ENCODE data around the gene BRMS1.

DNA sequence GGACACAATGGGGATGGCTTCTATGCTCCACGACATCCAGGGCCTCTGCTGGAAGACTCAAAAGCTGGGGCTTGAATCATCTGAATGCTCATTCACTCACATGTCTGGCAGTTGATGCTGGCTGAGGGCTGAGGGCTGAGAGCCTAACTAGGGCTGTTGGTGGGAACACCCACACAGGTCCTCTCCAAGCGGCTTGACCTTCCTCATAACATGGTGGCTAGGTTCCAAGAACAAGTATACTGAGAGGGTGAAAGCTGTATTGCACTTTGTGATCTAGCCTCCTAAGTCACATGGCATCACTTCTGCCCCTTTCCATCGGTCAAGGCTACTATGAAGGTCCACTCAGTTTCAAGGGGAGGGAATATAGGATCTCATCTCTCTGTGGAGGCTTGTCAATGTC, 45.7 kb downstream of the BRMS1 start:
- no peak for TF ChIP-seq EZH2 (IDR thresholded peaks at IDR 0.05; ENCODE audit: borderline replicate concordance, control insufficient read depth, low read depth, low read length)
- no peak for TF ChIP-seq CBFB (IDR thresholded peaks at IDR 0.05; ENCODE audit: low read depth)
- no peak for TF ChIP-seq POLR2AphosphoS5 (IDR thresholded peaks at IDR 0.05; ENCODE audit: low read length)
- no peak for TF ChIP-seq NFYA (IDR thresholded peaks at IDR 0.05; ENCODE audit: borderline replicate concordance, low read depth, low read length)
- TF ChIP-seq, protein P1, sequence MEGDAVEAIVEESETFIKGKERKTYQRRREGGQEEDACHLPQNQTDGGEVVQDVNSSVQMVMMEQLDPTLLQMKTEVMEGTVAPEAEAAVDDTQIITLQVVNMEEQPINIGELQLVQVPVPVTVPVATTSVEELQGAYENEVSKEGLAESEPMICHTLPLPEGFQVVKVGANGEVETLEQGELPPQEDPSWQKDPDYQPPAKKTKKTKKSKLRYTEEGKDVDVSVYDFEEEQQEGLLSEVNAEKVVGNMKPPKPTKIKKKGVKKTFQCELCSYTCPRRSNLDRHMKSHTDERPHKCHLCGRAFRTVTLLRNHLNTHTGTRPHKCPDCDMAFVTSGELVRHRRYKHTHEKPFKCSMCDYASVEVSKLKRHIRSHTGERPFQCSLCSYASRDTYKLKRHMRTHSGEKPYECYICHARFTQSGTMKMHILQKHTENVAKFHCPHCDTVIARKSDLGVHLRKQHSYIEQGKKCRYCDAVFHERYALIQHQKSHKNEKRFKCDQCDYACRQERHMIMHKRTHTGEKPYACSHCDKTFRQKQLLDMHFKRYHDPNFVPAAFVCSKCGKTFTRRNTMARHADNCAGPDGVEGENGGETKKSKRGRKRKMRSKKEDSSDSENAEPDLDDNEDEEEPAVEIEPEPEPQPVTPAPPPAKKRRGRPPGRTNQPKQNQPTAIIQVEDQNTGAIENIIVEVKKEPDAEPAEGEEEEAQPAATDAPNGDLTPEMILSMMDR (IDR thresholded peaks at IDR 0.05 in 2 of 3, conservative IDR thresholded peaks at IDR 0.05 in 1 of 3; ENCODE audit: control insufficient read depth in 2 of 3, extremely low read depth in 1 of 3, insufficient read depth in 1 of 3, low read depth in 3 of 3, low read length in 3 of 3) = no peak
- TF ChIP-seq, protein P2, sequence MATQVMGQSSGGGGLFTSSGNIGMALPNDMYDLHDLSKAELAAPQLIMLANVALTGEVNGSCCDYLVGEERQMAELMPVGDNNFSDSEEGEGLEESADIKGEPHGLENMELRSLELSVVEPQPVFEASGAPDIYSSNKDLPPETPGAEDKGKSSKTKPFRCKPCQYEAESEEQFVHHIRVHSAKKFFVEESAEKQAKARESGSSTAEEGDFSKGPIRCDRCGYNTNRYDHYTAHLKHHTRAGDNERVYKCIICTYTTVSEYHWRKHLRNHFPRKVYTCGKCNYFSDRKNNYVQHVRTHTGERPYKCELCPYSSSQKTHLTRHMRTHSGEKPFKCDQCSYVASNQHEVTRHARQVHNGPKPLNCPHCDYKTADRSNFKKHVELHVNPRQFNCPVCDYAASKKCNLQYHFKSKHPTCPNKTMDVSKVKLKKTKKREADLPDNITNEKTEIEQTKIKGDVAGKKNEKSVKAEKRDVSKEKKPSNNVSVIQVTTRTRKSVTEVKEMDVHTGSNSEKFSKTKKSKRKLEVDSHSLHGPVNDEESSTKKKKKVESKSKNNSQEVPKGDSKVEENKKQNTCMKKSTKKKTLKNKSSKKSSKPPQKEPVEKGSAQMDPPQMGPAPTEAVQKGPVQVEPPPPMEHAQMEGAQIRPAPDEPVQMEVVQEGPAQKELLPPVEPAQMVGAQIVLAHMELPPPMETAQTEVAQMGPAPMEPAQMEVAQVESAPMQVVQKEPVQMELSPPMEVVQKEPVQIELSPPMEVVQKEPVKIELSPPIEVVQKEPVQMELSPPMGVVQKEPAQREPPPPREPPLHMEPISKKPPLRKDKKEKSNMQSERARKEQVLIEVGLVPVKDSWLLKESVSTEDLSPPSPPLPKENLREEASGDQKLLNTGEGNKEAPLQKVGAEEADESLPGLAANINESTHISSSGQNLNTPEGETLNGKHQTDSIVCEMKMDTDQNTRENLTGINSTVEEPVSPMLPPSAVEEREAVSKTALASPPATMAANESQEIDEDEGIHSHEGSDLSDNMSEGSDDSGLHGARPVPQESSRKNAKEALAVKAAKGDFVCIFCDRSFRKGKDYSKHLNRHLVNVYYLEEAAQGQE (IDR thresholded peaks at IDR 0.05; ENCODE audit: low read depth, low read length) = no peak
- no peak for TF ChIP-seq POLR2A (IDR thresholded peaks at IDR 0.05; ENCODE audit: low read depth, low read length)
- no peak for TF ChIP-seq EGR1 (IDR thresholded peaks at IDR 0.05; ENCODE audit: borderline replicate concordance in 1 of 2, low read depth in 2 of 2, low read length in 2 of 2)

Measured in GM12878 (cell line).